Caco-2 (cell line): Measurements from ENCODE around the gene VSX1. TPM values are rescaled to one million over a fixed set of nuclear protein-coding genes. Genes with fewer than 3 reads are reported as not detected.
A peak's percentile ranks its signal among the peaks of the same experiment; 100 is the strongest.

ENCODE experiments used
- BruUV-seq: library from RNA; stranded (reverse); fragments of 400-500 nt; replicated peaks from 2 replicates; lab custom pipeline; 2021; lab: Mats Ljungman, UMichigan
- CTCF ChIA-PET: fragments of 300-600 bp; sonication (Branson Sonifier 250); formaldehyde crosslinking; loops from one replicate; lab custom pipeline; 2022; ENCODE audit warnings: antibody characterized with exemption; lab: Charles Lee
- POLR2A ChIA-PET: fragments of 300-600 bp; sonication (Branson Sonifier 250); formaldehyde crosslinking; loops from one replicate; lab custom pipeline; 2022; ENCODE audit warnings: antibody characterized with exemption; lab: Charles Lee
- DNase-seq, 2 experiments: peaks; one replicate each; pipeline versions ENCODE4 v3.0.0 to v3.0.0-alpha.2; 2020 to 2022
- H3K27me3 ChIP-seq: replicated peaks from 2 replicates; pipeline ENCODE4 v1.6.0; 2011; ENCODE audit warnings: low read length; ENCODE audit not compliant: control insufficient read depth, insufficient read depth
- H3K36me3 ChIP-seq: 2 replicates; pipeline ENCODE4 v1.5.1; 2011; ENCODE audit warnings: low read length; ENCODE audit not compliant: control insufficient read depth, insufficient read depth
- H3K4me1 ChIP-seq: fragments of 250-450 bp; sonication (Bioruptor Pico); 2 replicates; pipeline ENCODE4 v1.5.1; 2020; ENCODE audit warnings: mild to moderate bottlenecking
- H3K4me3 ChIP-seq: 2 replicates; pipeline ENCODE4 v1.5.1; 2011; ENCODE audit warnings: low read depth, mild to moderate bottlenecking, control low read depth, low read length
- H3K9me3 ChIP-seq: fragments of 250-450 bp; sonication (Bioruptor Pico); 2 replicates; pipeline ENCODE4 v1.5.1; 2020; ENCODE audit warnings: mild to moderate bottlenecking, moderate library complexity
- H3K27ac Mint-ChIP-seq: one replicate; pipeline ENCODE4 v1.8.0; 2022; ENCODE audit warnings: mixed read lengths; ENCODE audit not compliant: unreplicated experiment
- H3K27me3 Mint-ChIP-seq: one replicate; pipeline ENCODE4 v1.8.0; 2022; ENCODE audit warnings: mixed read lengths; ENCODE audit not compliant: insufficient read depth, unreplicated experiment
- H3K36me3 Mint-ChIP-seq: one replicate; pipeline ENCODE4 v1.8.0; 2022; ENCODE audit warnings: mild to moderate bottlenecking, mixed read lengths; ENCODE audit not compliant: insufficient read depth, unreplicated experiment
- H3K4me1 Mint-ChIP-seq: one replicate; pipeline ENCODE4 v1.8.0; 2022; ENCODE audit warnings: low read depth, mixed read lengths; ENCODE audit not compliant: unreplicated experiment
- H3K4me3 Mint-ChIP-seq: one replicate; pipeline ENCODE4 v1.8.0; 2022; ENCODE audit warnings: mild to moderate bottlenecking, moderate library complexity, mixed read lengths; ENCODE audit not compliant: unreplicated experiment
- H3K9me3 Mint-ChIP-seq: one replicate; pipeline ENCODE4 v1.8.0; 2022; ENCODE audit warnings: mixed read lengths; ENCODE audit not compliant: unreplicated experiment
- intact Hi-C: fragments of 100-400 bp; cut with micrococcal nuclease; formaldehyde crosslinking; loops from one replicate; pipeline ENCODE4 v1.10.0; 2022; ENCODE audit not compliant: unreplicated experiment
- total RNA-seq: library from RNA; stranded (reverse); gene quantifications from 2 replicates; pipeline ENCODE4 v1.2.3, GENCODE V29; 2022
- TF ChIP-seq, protein P1 (sequence below), 2 experiments: fragments of 200-600 bp in 1 of 2; IDR thresholded peaks; 1 replicate in 1 of 2; 2 replicates in 1 of 2; pipeline versions ENCODE4 v1.5.1 to v1.8.0; 2011 to 2022; ENCODE audit warnings: antibody characterized with exemption in 1 of 2, control low read depth in 1 of 2, inconsistent platforms in 1 of 2, low read depth in 1 of 2, low read length in 1 of 2, mild to moderate bottlenecking in 1 of 2, moderate library complexity in 1 of 2; ENCODE audit not compliant: insufficient read depth in 1 of 2, severe bottlenecking in 1 of 2, unreplicated experiment in 1 of 2

Gene VSX1
- total RNA-seq, 1 experiment from 2014 or later, result not detected

DNA sequence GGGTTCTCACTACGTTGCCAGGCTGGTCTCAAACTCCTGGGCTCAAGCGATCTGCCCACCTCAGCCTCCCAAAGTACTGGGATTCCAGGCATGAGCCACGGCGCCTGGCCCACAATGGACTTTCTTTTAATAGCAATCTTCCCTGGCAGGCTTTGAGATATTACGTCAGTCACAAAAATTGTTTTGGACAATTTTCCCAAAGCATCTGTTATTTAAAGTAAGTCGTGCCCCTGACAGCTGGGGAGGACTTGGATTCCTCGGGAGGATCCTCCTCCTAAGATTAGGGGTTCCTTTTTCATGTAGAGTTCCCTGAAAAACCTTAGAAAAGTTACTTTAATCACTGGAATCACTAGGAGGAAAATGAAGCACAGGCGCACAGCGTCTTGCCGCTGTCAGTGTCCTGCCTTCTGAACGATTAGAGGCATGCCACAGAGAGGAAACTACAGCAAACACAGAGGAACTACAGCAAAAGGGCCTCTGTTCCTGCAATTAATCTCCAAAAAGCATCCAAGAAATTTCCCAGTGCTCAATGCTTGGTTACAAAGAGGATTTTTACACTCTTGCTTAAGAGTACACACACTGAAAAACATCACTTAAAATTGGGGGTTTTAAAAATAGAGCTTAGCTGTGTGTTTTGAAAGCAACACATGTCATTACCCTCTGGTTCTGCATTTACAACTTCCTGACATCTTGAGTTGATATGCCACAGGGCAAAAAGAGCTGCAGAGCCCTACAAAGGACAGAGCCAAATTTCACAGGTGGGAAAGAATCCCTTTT lies 28.5 kb downstream of the VSX1 start:
- Mint-ChIP-seq H3K4me3 (no peak overlapping the region), H3K36me3 (peaks cover 19% of the 10 kb centered on the region), H3K4me1 (peaks cover 11% of the 10 kb centered on the region), H3K9me3 (no peaks in the 10 kb centered on the region), H3K27ac (no peak overlapping the region), H3K27me3 (no peaks in the 10 kb centered on the region)
- no TSS peak for BruUV-seq
- Histone ChIP-seq H3K4me1 (peaks cover 30% of the 10 kb centered on the region), H3K9me3 (no peaks in the 10 kb centered on the region), H3K4me3 (no peak overlapping the region), H3K27me3 (no peaks in the 10 kb centered on the region), H3K36me3 (no peaks in the 10 kb centered on the region; the same call in none of the 2 replicates)
- TF ChIP-seq, protein P1, sequence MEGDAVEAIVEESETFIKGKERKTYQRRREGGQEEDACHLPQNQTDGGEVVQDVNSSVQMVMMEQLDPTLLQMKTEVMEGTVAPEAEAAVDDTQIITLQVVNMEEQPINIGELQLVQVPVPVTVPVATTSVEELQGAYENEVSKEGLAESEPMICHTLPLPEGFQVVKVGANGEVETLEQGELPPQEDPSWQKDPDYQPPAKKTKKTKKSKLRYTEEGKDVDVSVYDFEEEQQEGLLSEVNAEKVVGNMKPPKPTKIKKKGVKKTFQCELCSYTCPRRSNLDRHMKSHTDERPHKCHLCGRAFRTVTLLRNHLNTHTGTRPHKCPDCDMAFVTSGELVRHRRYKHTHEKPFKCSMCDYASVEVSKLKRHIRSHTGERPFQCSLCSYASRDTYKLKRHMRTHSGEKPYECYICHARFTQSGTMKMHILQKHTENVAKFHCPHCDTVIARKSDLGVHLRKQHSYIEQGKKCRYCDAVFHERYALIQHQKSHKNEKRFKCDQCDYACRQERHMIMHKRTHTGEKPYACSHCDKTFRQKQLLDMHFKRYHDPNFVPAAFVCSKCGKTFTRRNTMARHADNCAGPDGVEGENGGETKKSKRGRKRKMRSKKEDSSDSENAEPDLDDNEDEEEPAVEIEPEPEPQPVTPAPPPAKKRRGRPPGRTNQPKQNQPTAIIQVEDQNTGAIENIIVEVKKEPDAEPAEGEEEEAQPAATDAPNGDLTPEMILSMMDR (IDR thresholded peaks at IDR 0.05; ENCODE audit: insufficient read depth in 1 of 2, low read depth in 1 of 2, low read length in 1 of 2, severe bottlenecking in 1 of 2, unreplicated experiment in 1 of 2), result no peak
- peak in 1 of 2 experiments; percentile 5 for DNase-seq
- intact Hi-C loops, result no loop called here
- ChIA-PET CTCF (no interaction called here), POLR2A (no interaction called here)

DNA sequence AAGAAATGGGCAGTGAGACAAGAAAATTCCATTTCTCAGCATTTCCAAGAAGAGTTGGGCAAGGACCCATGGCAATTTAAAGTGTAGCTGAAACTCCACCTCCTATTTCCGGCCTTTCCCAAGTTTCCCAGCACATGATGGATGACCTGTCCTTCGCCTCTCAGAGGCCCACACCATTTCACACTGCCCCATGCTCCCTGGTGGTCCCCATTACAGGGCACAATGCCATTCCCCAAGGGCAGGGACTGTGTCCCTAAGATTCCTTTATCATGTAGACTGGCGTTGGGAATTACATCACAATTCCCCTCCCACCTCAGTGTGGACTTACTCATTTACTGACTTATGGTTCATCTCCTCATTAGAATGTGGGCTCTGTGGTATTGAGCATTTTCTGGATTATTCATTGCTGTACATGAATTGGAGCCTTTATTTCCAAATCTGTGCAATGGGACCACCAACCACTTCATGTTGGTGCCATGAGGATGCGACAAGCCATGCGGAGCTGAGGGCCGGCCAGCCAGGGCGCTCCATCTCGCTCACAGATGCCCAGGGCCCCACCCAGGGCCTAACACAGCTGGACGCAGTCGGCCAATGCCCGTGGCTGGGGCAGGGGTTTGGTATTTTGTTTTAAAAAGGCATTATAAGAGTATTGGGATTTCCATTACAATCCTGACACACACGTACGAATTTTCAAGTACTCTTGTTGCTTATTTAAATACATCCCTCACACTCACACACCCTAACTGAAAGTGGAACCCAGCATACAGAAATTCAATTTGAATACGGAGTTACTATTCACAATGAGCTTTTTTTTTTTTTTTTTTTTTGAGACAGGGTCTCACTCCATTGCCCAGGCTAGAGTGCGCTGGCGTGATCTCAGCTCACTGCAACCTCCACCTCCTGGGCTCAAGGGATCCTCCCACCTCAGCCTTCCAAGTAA lies 29.4 kb downstream of the VSX1 start:
- H3K27me3 Mint-ChIP-seq, result no peaks in the 10 kb centered on the region
- peak in 1 of 2 experiments; percentile 13 for DNase-seq
- H3K9me3 ChIP-seq, result no peaks in the 10 kb centered on the region
- H3K4me3 Mint-ChIP-seq, result no peak overlapping the region
- POLR2A ChIA-PET, result no interaction called here
- no peaks in the 10 kb centered on the region; the same call in none of the 2 replicates for H3K36me3 ChIP-seq
- no TSS peak for BruUV-seq
- CTCF ChIA-PET, result interaction anchor here (0.7 kb wide), 1 partner anchor 9 kb away, joined by 4 read pairs; no protein-coding TSS in a partner anchor
- H3K27ac Mint-ChIP-seq, result no peak overlapping the region
- H3K4me3 ChIP-seq, result no peak overlapping the region
- H3K9me3 Mint-ChIP-seq, result no peaks in the 10 kb centered on the region
- TF ChIP-seq, protein P1 (IDR thresholded peaks at IDR 0.05; ENCODE audit: insufficient read depth in 1 of 2, low read depth in 1 of 2, low read length in 1 of 2, severe bottlenecking in 1 of 2, unreplicated experiment in 1 of 2), result no peak
- peaks cover 28% of the 10 kb centered on the region for H3K4me1 ChIP-seq
- no peaks in the 10 kb centered on the region for H3K27me3 ChIP-seq
- H3K4me1 Mint-ChIP-seq, result peaks cover 11% of the 10 kb centered on the region
- intact Hi-C loops, result no loop called here
- H3K36me3 Mint-ChIP-seq, result peaks cover 19% of the 10 kb centered on the region
